Cardiac atrium fibroblast (primary cell): ENCODE results near the gene C1orf53. TPM values are rescaled to one million over a fixed set of nuclear protein-coding genes. Genes with fewer than 3 reads are reported as not detected.

Source experiments
- total RNA-seq: library from RNA; depleted of rRNA; stranded (reverse); fragments of >200 nt; gene quantifications from 2 replicates; pipeline ENCODE4 v1.2.3, GENCODE V29; 2015

Gene C1orf53
- 30.0 and 40.5 TPM in 2 replicates for total RNA-seq

GRCh38 chr1:197902454-197903195, at the start of gene C1orf53:
Gene C1orf53, plus strand, starts transcription at chr1:197902630. Its CDS starts 20 bp downstream, at chr1:197902650.

Other genes starting within 250 kb of the C1orf53 start
- gene DENND1B, start 127.2 kb upstream of the C1orf53 start, total RNA-seq: 6.3 and 6.6 TPM in 2 replicates
- gene LHX9, start 14.7 kb downstream of the C1orf53 start, total RNA-seq: 1.1 and 1.3 TPM in 2 replicates